ENCODE data around the gene CTSW.
"Not testable (repeated sequence)": the region's sequence is repeated elsewhere in the genome, so short reads cannot be mapped to it uniquely, and the experiment has no call there.

The CTSW gene

DNA sequence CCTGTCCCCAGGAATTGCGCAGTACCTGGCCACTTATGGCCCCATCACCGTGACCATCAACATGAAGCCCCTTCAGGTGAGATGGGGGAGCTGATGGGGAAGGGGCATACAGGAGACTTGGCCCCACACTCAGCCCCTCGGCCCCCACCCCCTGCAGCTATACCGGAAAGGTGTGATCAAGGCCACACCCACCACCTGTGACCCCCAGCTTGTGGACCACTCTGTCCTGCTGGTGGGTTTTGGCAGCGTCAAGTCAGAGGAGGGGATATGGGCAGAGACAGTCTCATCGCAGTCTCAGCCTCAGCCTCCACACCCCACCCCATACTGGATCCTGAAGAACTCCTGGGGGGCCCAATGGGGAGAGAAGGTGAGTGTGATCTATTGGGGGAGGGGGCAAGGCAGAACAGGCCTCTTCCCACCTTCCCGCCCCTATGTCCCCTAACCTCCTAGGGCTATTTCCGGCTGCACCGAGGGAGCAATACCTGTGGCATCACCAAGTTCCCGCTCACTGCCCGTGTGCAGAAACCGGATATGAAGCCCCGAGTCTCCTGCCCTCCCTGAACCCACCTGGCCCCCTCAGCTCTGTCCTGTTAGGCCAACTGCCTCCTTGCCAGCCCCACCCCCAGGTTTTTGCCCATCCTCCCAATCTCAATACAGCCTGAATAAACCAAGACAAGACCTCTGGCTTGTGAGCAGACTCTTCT is 3.6 kb downstream of the CTSW start:
- H3K4me3 Mint-ChIP-seq, result no peak overlapping the region
- peaks cover 31 to 52% of the 10 kb centered on the region in 2 donors for H3K4me1 Mint-ChIP-seq
- H3K36me3 Mint-ChIP-seq, result peaks cover 33 to 49% of the 10 kb centered on the region in 2 donors
- H3K27ac Mint-ChIP-seq, result no peak overlapping the region
- DNase-seq, result no peak
- no peaks in the 10 kb centered on the region for H3K9me3 Mint-ChIP-seq
- no peaks in the 10 kb centered on the region for H3K27me3 Mint-ChIP-seq
- no peak for ATAC-seq (replicated peaks)

DNA sequence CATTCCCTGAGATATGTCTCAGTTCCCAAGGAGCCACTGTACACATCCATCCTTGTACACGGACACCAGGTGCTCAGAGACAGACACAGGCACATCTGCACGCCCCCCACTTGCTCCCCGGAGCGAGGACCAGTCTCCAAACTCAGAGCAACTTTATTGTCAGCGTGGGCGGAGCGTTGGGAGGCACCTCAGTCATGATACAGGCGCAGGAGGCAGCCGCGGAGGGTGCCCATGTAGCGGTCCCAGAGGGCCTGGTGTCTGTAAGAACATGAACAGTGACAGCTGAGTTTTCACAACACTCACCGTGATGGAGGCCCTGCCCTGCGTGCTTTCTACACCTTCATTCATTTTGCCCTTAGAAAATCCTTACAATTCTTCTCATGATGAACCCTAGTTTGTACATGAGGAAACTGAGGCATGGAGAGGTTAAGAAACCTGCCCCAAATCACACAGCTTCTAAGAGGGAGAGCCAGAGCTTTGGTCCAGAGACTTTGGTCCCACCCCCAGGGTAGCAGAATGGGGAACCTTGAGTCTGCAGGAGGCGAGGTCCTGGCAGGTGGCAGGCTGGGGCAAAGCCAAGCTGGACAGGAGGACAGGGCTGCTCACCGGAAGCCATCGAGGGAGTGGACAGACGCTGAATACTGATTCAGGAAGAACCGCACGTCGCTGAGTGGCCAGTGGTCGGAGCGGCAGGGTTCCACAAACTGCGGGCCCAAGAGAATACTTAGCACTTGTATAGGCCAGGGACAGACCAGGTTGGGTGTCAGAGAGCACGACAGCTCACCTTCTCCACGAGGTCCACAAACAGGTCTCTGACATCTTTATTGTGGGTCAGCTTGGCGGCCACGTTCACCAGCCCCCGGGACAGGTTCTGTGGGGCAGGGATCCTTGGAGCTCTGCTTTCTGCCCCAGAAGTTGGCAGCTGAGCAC is 4.4 kb downstream of the CTSW start:
- no peak overlapping the region for H3K4me3 Mint-ChIP-seq

DNA sequence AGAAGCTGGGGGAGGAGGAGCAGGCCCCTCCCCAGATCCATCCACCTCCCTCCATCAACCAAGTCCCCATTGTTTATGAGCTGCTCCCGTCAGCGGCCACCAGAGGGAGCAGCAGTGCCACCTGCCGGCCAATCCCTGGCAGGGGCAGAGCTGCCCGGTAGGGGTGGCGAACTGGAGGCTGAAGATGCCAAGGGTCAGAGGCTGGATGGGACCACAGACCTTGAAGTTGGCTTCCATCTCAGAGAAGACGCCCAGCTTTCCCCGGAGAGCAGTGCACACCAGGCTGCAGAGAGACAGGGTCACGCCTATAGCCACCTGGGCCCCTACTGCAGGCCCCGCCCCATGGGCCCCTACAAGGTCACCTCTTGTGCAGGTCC is 5.1 kb downstream of the CTSW start:
- ATAC-seq (replicated peaks), result peak; percentile 54 to 55
- peaks cover 37 to 65% of the 10 kb centered on the region in 2 donors for H3K4me1 Mint-ChIP-seq
- peaks cover 33 to 51% of the 10 kb centered on the region in 2 donors for H3K36me3 Mint-ChIP-seq
- H3K27me3 Mint-ChIP-seq, result no peaks in the 10 kb centered on the region
- H3K27ac Mint-ChIP-seq, result no peak overlapping the region
- peak; percentile 70 for DNase-seq
- no peaks in the 10 kb centered on the region for H3K9me3 Mint-ChIP-seq
- H3K4me3 Mint-ChIP-seq, result no peak overlapping the region

More for the DNA sequence above, 4.4 kb downstream of the CTSW start:
- Mint-ChIP-seq H3K9me3 (no peaks in the 10 kb centered on the region), H3K4me1 (peaks cover 35 to 60% of the 10 kb centered on the region in 2 donors), H3K36me3 (peaks cover 33 to 51% of the 10 kb centered on the region in 2 donors), H3K27ac (no peak overlapping the region), H3K27me3 (no peaks in the 10 kb centered on the region)
- no peak for DNase-seq
- no peak for ATAC-seq (replicated peaks)

DNA sequence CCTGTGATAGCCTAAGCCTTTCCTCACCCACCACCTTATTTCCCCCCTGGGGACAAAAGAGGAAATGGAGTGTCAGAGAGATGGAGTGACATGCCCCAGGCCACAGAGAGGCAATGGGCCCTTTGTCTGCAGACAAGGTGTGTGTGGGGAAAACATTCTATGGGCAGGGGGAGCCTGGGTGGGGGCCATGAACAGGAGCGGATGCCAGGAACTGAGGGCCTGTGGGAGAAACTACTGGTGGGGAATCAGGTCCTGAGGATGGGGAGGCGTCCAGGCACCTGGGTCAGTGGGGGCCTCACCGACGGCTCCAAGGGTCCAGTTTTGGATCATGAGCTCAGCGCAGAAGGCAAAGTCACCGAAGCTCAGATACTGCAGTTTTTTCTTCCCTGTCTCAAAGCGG is 5.6 kb downstream of the CTSW start:
- Mint-ChIP-seq H3K27me3 (no peaks in the 10 kb centered on the region), H3K4me3 (no peak overlapping the region), H3K36me3 (peaks cover 33 to 51% of the 10 kb centered on the region in 2 donors), H3K4me1 (peaks cover 40 to 68% of the 10 kb centered on the region in 2 donors), H3K27ac (no peak overlapping the region), H3K9me3 (no peaks in the 10 kb centered on the region)
- DNase-seq (no peak), ATAC-seq (replicated peaks) (no peak)

DNA sequence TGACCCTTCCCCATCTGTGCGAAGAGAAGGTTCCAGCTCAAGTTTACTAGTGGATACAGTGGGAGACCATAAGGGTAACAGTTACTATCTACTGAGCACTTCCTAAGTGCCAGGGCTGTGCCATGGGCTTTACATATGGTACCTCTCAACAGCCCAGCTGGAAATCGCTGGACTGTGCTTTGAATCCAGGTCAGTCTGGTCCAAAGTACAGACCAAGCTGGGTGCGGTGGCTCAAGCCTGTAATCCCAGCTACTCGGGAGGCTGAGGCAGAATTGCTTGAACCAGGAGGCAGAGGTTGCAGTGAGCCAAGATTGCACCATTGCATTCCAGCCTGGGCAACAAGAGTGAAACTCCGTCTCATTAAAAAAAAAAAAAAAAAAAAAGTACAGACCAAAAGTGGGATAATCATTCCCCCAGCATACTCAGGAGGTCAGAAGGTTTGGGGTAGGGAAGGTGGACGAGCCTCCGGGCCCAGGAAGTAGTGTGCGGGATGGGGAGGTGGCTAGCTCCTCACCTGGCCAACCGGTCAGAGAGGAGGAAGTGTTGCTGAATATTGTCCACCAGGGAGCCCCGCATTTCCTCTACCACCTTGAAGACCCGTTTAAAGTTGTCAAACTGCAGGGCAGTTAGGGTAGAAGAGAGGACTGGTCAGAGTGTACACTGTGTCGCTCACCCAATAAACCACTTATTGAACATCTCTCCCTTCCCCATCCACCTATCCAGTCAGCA is 6.3 kb downstream of the CTSW start:
- Mint-ChIP-seq H3K36me3 (peaks cover 33 to 46% of the 10 kb centered on the region in 2 donors), H3K27ac (peak overlapping the region; percentile 53), H3K27me3 (no peaks in the 10 kb centered on the region), H3K4me3 (no peak overlapping the region), H3K9me3 (no peaks in the 10 kb centered on the region), H3K4me1 (peaks cover 38 to 66% of the 10 kb centered on the region in 2 donors)
- DNase-seq, result no peak
- no peak for ATAC-seq (replicated peaks)

DNA sequence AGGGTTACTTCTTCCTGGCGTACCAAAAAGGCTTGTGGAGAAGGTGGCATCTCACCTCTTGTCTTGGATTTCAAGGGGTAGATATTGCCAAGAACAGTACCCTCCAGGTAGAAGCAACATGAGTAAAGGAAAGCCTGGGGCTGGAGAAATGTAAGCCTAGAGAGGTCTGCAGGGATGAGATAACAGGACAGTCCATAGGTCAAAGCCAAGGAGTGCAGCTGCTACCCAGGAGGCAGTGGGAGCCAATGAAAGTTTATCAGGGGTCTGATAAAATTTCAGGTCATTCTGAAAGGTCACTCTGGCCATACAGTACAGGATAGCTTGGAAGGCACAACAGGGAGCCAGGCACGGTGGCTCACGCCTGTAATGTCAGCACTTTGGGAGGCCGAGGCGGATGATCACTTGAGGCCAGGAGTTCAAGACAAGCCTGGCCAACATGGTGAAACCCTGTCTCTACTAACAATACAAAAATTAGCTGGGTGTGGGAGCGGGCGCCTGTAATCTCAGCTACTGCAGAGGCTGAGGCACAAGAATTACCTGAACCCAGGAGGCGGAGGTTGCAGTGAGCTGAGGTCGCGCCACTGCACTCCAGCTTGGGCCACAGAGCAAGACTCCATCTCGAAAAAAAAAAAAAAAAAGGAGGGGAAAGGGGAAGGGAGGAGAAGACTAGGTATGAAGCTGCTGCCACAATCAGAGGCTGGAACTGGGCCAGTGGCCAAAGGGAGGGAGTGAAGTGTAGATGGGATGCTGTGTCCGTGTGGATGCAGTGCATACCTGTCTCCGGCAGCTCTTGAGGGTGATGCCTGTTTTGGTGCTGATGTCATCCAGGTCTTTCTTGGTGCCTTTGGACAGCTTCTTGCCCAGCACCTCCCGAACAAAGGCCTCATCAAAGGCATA is 7.4 kb downstream of the CTSW start:
- Mint-ChIP-seq H3K4me1 (peaks cover 40 to 67% of the 10 kb centered on the region in 2 donors), H3K9me3 (no peaks in the 10 kb centered on the region), H3K27ac (peak overlapping the region; percentile 95), H3K36me3 (peaks cover 33 to 42% of the 10 kb centered on the region in 2 donors), H3K27me3 (no peaks in the 10 kb centered on the region), H3K4me3 (peak overlapping the region; percentile 95 to 97)
- ATAC-seq (replicated peaks) (no peak), DNase-seq (no peak)

DNA sequence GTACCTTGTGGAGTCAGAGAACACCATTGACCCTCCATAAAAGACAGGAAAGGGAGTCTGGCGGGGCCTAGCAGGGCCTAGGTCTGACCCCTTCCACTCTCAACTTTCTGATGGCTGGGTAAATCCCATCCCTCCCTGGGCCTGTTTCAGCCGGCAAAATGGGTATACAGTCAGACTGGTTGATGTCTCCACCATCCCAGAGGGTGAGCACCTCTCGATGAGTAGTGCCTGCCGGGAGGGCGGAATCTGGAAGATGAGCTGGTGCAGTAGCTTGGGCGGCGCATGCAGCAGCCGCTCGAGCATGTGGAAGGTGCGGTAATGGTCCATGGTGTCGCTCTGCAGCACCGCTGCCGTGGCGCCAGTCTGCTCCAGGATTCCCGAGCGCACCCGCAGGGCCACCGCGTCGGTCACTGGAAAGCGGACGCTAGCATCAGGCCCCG is 8.1 kb downstream of the CTSW start:
- no peak for DNase-seq
- peaks cover 33 to 42% of the 10 kb centered on the region in 2 donors for H3K36me3 Mint-ChIP-seq
- no peak for ATAC-seq (replicated peaks)
- peak overlapping the region; percentile 95 to 97 for H3K4me3 Mint-ChIP-seq
- no peaks in the 10 kb centered on the region for H3K27me3 Mint-ChIP-seq
- peaks cover 46 to 74% of the 10 kb centered on the region in 2 donors for H3K4me1 Mint-ChIP-seq
- peak overlapping the region; percentile 95 for H3K27ac Mint-ChIP-seq
- H3K9me3 Mint-ChIP-seq, result no peaks in the 10 kb centered on the region

DNA sequence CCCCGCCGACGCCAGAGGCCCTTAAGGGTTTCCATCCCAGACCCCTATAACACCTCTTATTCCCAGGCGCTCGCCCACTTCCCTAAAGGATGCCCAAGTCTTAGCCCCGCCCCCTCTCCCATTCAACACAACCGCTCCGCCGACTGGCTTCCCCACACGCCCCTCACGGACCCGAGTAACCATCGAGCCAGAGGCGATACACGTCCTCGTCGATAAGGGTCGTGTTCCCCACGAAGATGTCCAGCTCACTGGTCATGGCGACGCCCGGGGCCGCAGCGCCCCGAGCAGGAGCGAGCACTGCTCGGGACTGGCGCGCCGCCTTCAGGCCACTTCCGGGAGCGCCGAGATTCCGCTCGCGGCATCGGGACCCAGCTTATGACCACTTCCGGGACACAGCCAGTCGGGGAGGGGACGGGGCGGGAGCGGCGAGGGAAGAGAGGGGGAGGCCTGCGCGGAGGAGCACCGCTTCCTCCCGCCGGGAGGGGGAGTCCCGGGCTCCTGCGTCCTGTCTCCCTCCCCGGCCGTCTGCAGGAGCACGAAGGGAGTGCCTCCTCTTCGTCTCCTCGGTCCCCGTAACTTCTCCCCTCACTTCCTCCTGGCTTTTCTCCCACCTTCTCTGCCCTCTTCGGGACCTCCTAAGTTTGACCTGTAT is 8.7 kb downstream of the CTSW start, which contains the start of gene FIBP:
TSS of gene FIBP (minus strand) at position 309 of the 652 bp plus-strand sequence. CDS start at position 256, 53 bp downstream.
- H3K27ac Mint-ChIP-seq, result peak within 1 kb of the TSS; percentile 95
- no peaks in the 10 kb centered on the region for H3K9me3 Mint-ChIP-seq
- DNase-seq, result peak; percentile 91
- peaks cover 51 to 79% of the 10 kb centered on the region in 2 donors for H3K4me1 Mint-ChIP-seq
- peak; percentile 62 to 66 for ATAC-seq (replicated peaks)
- no peaks in the 10 kb centered on the region for H3K27me3 Mint-ChIP-seq
- H3K4me3 Mint-ChIP-seq, result peak within 1 kb of the TSS; percentile 95 to 97
- H3K36me3 Mint-ChIP-seq, result peaks cover 29 to 40% of the 10 kb centered on the region in 2 donors

DNA sequence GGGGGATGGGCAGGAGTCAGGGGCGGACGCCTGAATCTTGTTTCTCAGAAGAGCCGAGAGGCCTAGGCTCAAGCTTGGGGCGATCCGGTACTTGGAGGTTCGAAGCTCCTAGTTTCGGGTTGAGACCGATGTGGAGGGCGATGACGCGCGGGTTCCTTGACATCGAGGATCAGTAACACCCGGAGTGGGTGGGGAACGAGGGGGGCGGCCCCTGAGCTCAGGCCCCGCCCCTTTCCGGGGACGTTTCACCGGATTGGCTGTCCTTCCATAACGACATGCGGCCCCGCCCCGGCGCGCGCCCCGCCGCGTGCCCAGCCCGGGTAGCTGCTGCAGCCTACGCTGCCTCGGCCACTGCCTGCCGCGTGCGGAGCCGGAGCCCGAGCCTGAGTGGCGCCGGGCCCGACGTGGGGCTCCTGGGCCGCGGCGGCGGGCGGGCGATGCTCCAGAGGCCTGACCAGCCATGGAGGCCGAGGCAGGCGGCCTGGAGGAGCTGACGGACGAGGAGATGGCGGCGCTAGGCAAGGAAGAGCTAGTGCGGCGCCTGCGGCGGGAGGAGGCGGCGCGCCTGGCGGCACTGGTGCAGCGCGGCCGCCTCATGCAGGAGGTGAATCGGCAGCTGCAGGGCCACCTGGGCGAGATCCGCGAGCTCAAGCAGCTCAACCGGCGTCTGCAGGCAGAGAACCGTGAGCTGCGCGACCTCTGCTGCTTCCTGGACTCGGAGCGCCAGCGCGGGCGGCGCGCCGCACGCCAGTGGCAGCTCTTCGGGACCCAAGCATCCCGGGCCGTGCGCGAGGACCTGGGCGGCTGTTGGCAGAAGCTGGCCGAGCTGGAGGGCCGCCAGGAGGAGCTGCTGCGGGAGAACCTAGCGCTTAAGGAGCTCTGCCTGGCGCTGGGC is 10.9 kb downstream of the CTSW start, which contains the start of gene CCDC85B:
TSS of gene CCDC85B (plus strand) at position 350 of the 895 bp plus-strand sequence. CDS start at position 461, 111 bp downstream.
- no peaks in the 10 kb centered on the region for H3K27me3 Mint-ChIP-seq
- H3K9me3 Mint-ChIP-seq, result no peaks in the 10 kb centered on the region
- peaks cover 20 to 24% of the 10 kb centered on the region in 2 donors for H3K36me3 Mint-ChIP-seq
- DNase-seq, result peak; percentile 98
- peak within 1 kb of the TSS; percentile 95 to 97 for H3K4me3 Mint-ChIP-seq
- H3K4me1 Mint-ChIP-seq, result peaks cover 50 to 88% of the 10 kb centered on the region in 2 donors
- peak; percentile 69 to 75 for ATAC-seq (replicated peaks)
- H3K27ac Mint-ChIP-seq, result peak within 1 kb of the TSS; percentile 95

DNA sequence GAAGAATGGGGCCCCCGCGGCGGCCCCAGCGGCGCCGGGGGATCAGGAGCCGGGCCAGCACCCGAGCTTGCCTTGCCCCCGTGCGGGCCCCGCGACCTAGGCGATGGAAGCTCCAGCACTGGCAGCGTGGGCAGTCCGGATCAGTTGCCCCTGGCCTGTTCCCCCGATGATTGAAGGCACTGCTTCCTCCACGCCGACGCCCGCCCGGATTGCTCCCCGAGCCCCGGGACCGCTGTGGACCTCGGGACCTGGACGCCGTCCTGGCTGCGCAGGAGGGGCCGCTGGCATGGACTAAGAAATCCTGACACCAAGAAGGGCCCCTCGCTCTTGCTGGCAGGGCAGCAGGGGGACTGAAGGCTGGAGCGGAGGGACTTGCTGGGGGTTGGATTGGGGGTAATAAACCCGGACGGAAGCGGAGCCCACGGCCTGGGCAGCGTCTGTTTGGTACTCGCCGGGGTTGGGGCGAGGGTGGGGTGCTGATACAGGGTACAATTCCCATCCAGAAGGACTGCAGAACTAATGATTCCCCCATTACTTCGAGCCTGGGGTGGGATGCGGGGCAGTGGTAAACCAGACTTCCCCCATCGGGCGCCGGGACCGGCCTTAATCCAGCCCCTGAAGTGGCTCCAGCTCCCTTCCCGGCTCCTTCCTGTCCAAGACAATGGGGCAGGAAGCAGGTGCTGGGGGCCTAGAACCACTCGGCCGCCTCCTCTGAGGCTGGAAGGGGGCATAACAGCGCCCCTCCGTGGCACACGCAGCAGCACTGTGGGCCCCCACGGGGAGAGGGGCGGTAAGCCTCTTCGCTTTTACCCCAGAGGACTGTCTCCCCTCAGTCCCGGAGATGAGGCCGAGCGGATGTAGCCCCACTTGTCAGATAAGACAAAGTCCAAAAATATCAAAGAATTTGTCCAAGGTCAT is 11.8 kb downstream of the CTSW start:
- H3K36me3 Mint-ChIP-seq, result peaks cover 24 to 27% of the 10 kb centered on the region in 2 donors
- peaks cover 56 to 93% of the 10 kb centered on the region in 2 donors for H3K4me1 Mint-ChIP-seq
- H3K27ac Mint-ChIP-seq, result peak overlapping the region; percentile 75
- H3K9me3 Mint-ChIP-seq, result no peaks in the 10 kb centered on the region
- ATAC-seq (replicated peaks) (no peak), DNase-seq (no peak)
- no peaks in the 10 kb centered on the region for H3K27me3 Mint-ChIP-seq
- H3K4me3 Mint-ChIP-seq, result peak overlapping the region; percentile 95 to 97

DNA sequence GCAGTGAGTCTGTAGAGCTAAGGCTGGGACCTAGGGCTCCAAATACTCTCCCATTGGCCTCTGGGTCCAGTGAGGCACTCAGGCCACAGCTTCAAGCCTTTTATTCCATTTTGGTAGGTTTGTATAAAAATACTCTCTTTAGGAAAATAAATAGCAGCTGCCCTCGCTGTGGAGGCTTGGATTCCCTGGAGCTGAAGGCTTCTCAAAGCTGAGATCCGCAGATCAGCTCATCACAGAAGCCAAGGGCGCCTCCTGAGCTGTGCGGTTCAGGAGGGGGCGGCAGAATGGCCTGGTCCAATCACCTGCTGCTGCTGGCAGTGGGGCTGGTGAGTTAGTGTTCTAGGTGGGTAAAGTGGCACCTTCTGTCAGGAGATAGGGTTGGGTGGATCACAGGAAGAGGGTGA is 12.5 kb downstream of the CTSW start:
- peak overlapping the region; percentile 95 to 97 for H3K4me3 Mint-ChIP-seq
- H3K9me3 Mint-ChIP-seq; DNase-seq; ATAC-seq (replicated peaks); H3K27me3 Mint-ChIP-seq: not testable (repeated sequence)
- H3K4me1 Mint-ChIP-seq, result peaks cover 52 to 91% of the 10 kb centered on the region in 2 donors
- peak overlapping the region; percentile 67 for H3K27ac Mint-ChIP-seq
- peaks cover 19 to 22% of the 10 kb centered on the region in 2 donors for H3K36me3 Mint-ChIP-seq
